CD4-positive, alpha-beta T cell treated with Interleukin-4 for 4 hours (primary cell): ENCODE results near the gene P3R3URF.

ENCODE experiments used
- DNase-seq: peaks from one replicate; pipeline ENCODE4 v3.0.0-alpha.2; 2020

P3R3URF gene

GRCh38 chr1:46171871-46172270, 4.4 kb downstream of the P3R3URF start:
- DNase-seq: no peak

GRCh38 chr1:46171351-46171750, 4.9 kb downstream of the P3R3URF start:
- DNase-seq: no peak

DNA sequence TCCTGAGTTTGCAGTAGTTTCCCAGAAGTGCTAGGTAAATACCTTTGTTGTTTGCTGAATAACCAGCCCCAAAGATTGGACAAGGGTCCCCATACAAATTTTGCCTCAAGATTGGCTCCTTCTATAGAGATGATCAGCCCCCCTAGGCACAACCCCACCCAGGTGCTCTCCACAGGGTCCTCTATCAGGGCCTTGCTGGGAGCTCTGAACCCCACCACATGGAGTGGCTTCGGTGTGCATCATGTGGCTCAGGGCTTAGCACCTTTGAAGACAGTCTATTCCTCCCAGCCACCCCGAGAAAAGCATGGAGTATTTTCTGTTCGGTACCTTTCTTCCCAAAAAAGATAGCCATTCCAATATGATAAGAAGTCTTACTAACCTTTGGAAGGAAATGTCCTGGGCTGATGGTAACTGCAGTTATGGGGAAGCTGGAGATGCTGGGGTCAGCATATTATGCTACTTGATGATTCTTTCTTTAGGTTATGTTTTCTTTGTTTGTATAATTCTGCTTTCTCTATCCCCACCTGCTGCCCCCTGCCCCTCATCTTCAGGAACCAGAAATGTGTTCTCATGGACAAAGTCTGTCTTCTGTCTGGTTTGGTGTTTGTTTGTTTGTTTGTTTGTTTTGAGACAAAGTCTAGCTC, 6.4 kb downstream of the P3R3URF start:
- DNase-seq: no peak

DNA sequence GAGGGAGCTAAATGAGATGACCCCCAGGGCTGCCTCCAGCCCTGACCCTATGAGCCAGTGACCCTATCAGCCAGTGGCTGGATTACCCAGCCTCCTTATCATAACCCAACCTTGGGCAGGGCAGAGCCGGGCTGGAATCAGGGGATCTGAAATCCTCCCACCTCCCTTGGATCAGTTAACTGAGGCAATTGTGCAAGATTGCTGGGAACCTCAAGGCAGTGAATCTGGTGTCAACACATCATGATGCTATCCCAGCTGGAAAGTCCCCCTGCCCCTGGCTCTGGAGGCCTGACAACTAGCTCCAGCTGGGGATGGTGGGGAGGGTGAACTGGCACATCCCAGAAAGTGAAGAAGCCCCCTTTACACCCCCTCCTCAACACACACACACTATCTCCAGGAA, 7.8 kb downstream of the P3R3URF start:
- DNase-seq: no peak

GRCh38 chr1:46166521-46167462, 9.5 kb downstream of the P3R3URF start:
- DNase-seq: peak; percentile 22

GRCh38 chr1:46160212-46160611, 16.1 kb downstream of the P3R3URF start:
- no peak for DNase-seq

DNA sequence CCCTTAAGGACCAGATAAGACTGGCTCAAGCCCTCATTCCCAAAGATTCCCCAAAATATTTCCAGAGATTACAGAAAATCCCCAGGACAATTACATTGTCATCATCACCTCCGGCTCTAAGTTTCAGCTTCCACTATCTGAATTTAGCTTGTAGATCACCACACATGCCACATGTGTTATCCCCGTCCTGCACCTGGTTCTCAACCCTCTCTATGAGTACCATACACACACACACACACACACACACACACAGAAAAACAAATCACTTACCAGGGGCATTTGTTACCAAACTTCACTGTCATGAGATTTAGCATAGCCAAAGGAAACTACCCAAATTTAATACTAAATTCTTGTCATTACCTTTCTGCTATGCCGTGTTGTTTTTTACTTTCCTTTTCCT, 16.8 kb downstream of the P3R3URF start:
- DNase-seq: no peak

DNA sequence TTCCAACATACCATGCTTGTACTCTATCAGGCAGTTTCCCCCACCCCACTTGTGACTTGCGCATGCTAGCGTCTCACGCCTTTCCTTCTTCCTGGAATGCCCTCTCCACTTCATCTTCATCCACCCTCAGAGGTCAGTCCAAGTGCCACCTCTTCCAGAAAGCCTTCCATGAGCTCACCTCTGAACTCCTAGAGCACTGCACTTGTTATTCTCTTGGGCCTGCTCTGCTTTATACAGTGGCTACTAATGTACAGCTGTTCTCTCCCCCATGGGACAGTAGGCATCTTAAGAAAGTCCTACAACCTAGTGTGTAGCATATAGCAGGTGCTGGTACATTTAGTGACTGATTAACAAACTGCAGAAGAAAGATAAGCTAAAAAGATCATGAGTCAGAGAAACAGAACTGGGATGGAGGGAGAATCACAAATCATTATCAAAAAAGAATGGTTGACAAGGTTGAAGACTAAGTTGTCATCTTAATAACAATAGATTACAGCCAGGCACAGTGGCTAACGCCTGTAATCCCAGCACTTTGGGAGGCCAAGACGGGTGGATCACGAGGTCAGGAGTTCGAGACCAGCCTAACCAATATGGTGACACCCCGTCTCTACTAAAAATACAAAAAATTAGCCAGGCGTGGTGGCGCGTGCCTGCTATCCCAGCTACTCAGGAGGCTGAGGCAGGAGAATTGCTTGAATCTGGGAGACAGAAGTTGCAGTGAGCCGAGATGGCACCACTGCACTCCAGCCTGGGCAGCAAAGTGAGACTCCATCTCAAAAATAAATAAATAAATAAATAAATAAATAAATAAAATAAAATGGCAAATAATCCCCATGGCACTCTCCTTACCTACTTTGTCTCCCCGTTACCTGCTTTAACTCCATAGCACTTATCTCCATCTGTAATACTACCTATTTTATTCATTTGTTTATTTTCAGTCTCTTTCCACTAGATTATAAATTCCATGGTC, 17.7 kb downstream of the P3R3URF start:
- no peak for DNase-seq

DNA sequence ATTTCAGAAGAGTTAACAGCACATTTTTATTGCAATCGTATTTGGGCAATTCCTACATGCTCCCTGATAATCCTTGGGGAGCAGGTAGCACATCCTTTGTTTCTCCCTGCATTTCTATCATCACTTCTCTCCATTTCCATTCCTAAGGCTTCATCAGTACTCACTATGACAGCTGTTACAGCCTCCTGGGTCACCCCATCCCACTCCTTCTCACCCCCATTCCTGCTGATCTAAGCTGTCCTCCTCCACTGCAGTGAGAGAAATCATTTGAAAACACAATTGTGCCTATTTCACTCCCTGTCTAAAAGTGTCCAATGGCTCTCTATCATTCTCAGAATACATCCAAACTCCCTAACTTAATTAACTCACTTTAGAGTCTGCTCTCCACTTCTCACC, 18.4 kb downstream of the P3R3URF start:
- no peak for DNase-seq

DNA sequence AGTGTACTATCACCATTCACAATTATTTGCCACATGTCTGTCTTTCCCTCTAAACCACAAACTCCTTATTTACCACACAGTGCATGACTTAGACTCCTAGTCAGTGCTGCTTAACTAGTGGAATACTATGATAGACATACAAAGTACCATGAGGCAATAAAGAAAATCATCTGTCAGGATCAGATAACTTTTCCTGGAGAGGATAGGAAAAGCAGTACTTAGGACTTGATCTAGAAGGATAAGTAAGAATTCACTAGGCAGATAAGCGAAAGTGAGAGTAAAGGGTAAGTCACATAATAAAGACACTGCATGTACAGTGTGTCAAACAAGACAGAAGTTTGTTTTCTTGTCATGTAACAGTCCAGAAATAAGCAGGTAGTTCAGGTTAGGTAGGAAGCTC, 22.6 kb downstream of the P3R3URF start:
- DNase-seq: no peak

DNA sequence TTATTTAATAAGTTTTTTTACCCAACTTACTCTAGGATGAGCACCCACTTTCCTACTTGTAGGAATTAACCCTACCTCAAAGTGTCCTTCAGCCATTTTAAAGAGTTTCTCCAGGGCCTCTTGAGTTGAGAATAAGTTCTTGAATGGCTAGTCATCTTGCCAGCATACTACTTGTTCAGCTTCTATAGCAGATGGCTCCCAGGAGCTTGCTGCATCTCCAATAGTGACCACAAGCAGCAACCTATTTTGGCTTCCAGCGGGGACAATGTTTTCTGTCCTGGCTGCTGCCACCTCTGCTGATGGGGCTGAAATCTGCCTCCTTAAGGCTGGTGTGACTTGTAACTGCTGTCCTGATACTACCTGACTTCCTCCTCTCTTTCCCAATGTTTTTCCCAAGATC, 23.1 kb downstream of the P3R3URF start:
- DNase-seq: no peak

GRCh38 chr1:46152016-46152415, 24.3 kb downstream of the P3R3URF start:
- no peak for DNase-seq

GRCh38 chr1:46150085-46150484, 26.2 kb downstream of the P3R3URF start:
- no peak for DNase-seq

DNA sequence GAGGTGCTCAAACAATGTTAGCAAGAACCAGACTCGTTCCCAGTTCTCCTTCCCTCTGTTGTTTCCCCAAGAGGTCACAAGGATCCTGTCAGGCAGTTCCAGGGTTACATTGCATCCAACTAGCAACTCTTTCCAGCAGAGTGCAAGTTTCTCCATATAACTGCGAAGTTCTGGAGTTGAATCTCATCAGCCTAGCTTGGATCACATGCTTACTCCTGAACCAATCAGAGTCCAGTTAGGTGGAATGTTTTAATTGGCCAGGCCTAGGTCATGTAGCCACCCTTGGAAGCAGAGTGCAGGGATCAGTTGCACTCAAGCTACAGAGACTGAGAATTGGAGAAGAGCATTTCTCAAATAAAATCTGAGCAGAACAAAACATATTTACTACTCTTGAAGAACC, 28.0 kb downstream of the P3R3URF start:
- no peak for DNase-seq

- DNase-seq: no peak
Observed at GRCh38 chr1:46137916-46138315, 38.4 kb downstream of the P3R3URF start.

- no peak for DNase-seq
Observed at GRCh38 chr1:46136711-46137110, 39.6 kb downstream of the P3R3URF start.

- DNase-seq: no peak
Observed at GRCh38 chr1:46134660-46135331, 41.5 kb downstream of the P3R3URF start.

DNA sequence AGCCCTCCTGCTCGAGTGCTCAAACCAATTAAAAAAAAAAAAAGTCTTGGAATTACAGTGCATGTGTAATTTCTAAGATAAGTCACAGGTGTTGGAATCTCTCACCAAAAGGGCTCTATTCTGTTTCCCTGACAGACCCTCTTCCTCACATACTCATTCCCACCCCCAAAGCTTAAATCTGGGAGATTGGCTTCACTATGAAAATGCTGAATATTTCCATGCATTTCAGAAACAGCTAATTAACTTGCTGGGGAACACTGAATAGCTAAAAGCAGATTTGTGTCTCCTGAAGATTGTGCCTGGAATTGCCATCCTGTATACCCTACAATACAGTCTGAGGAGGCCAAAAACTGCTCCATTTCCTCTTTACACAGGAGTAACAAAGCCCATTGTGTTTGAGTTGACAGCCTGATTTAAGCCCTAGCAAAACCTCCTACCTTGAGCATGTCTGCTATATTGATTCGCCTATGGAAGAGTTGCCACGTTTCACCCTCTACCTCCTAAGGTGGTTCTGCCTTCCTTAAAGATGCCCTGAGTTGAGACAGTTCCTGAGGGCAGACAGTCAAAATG, 42.4 kb downstream of the P3R3URF start:
- DNase-seq: no peak

DNA sequence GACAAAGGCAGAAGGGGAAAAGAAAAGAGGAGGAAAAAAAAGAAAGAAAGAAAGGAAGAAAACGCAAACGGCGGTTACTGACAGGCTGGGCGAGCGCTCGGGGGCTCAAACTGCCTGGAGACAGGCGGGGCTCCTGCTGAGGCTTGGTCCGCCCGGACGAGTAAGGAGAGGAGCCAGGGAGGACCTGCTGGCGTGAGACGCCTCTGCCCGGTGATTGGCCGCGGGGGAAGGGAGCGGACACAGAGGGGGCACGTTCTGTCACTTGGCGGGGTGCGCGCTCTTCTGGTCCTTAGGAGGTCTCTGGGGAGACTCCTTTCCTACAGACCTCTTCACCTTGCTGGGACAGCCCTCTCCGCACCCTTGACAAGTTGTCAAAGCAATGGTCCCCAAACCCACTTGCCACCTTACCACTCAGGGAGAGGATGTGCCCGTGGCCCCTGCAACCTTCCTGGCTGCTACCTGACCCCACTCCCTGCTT, 43.1 kb downstream of the P3R3URF start:
- DNase-seq: no peak

DNA sequence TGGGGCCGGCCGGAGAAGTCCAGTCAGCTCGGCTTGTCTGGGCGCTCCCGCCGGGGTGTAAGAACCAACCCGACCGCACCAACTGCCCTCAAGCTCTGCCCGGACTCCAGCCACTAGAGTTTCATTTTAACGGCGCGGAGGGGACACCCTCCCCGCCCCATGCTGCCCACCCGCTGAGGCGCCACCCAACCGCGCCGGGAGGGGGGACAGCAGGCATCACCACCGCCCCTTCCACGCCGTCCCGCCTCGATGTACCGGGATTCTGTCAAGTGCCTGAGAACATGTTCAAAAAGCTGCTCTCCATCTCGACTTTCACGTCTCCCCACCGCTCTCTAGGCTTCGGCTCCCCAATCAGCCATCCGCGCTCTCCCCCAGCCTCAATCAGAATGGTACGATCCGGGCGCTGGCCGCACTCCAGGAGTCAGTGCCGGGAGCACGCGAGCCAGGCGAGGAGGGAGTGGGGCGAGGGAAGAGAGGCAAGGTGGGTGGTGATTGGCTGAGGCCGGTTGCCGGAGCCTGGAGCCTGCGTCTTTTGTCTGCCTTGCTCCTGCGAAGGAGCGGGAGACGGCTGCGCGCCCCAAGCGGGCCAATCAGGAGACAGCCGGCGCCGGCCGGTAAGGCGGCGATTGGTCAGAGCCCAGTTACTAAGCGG, 43.6 kb downstream of the P3R3URF start, which contains the start of gene PIK3R3:
Gene PIK3R3, minus strand, starts transcription at position 101 of the 652 bp plus-strand sequence. CDS start 677 bp downstream, outside the sequence.
- peak; percentile 95 for DNase-seq
